ENCODE results near the gene MFSD11. TPM values are rescaled to one million over a fixed set of nuclear protein-coding genes. Genes with fewer than 3 reads are reported as not detected.
A peak's percentile ranks its signal among the peaks of the same experiment; 100 is the strongest.
"Not testable (repeated sequence)": the region's sequence is repeated elsewhere in the genome, so short reads cannot be mapped to it uniquely, and the experiment has no call there.

The MFSD11 gene
- total and polyA plus RNA-seq, 4 donors, result 12.0 to 57.5 (median 25.0) TPM

- no peak overlapping the region for H3K9ac ChIP-seq (ENCODE audit: insufficient read depth in 1 of 2, low read length in 2 of 2)
- H3K4me1 ChIP-seq (ENCODE audit: control insufficient read depth in 5 of 5, insufficient read depth in 5 of 5, low read length in 5 of 5), result peaks cover 1 to 9% (median 4%) of the 10 kb centered on the region in 5 donors
- peaks cover 8 to 32% (median 19%) of the 10 kb centered on the region in 4 donors for H3K36me3 ChIP-seq (ENCODE audit: control insufficient read depth in 4 of 4, insufficient read depth in 4 of 4, low read length in 4 of 4)
- DNase-seq (no peak), ATAC-seq (ENCODE audit: insufficient read depth, low FRiP score) (no peak)
- no peaks in the 10 kb centered on the region for H3K9me3 ChIP-seq (ENCODE audit: control insufficient read depth in 4 of 4, insufficient read depth in 3 of 4, low read length in 3 of 4)
- H3K27me3 ChIP-seq (ENCODE audit: control insufficient read depth in 3 of 3, insufficient read depth in 3 of 3, low read length in 2 of 3), result no peaks in the 10 kb centered on the region
- 72 to 94% methylated on average over 2 of the region's 2 CpGs for WGBS, 2 donors
- no peak overlapping the region for H3K27ac ChIP-seq (ENCODE audit: low read depth in 1 of 2, low read length in 1 of 2)
- TF ChIP-seq CTCF (IDR thresholded peaks at IDR 0.05; ENCODE audit: control extremely low read depth, extremely low read depth), result no peak
- no peak overlapping the region for H3K4me3 ChIP-seq
These were observed 6.8 kb downstream of the MFSD11 start for GRCh38 chr17:76744747-76745146.

- H3K27me3 ChIP-seq (ENCODE audit: control insufficient read depth in 3 of 3, insufficient read depth in 3 of 3, low read length in 2 of 3); ATAC-seq (ENCODE audit: insufficient read depth, low FRiP score); H3K4me1 ChIP-seq (ENCODE audit: control insufficient read depth in 5 of 5, insufficient read depth in 5 of 5, low read length in 5 of 5); DNase-seq; H3K4me3 ChIP-seq; H3K27ac ChIP-seq (ENCODE audit: low read depth in 1 of 2, low read length in 1 of 2); H3K9me3 ChIP-seq (ENCODE audit: control insufficient read depth in 4 of 4, insufficient read depth in 3 of 4, low read length in 3 of 4); H3K9ac ChIP-seq (ENCODE audit: insufficient read depth in 1 of 2, low read length in 2 of 2): not testable (repeated sequence)
- peaks cover 8 to 36% (median 19%) of the 10 kb centered on the region in 4 donors for H3K36me3 ChIP-seq (ENCODE audit: control insufficient read depth in 4 of 4, insufficient read depth in 4 of 4, low read length in 4 of 4)
- WGBS, 2 donors, result 93 to 95% methylated on average over 6 of the region's 6 CpGs
These were observed 7.9 kb downstream of the MFSD11 start for GRCh38 chr17:76745785-76746184.

- H3K9me3 ChIP-seq (ENCODE audit: control insufficient read depth in 4 of 4, insufficient read depth in 3 of 4, low read length in 3 of 4), result no peaks in the 10 kb centered on the region
- no peaks in the 10 kb centered on the region for H3K27me3 ChIP-seq (ENCODE audit: control insufficient read depth in 3 of 3, insufficient read depth in 3 of 3, low read length in 2 of 3)
- ATAC-seq (ENCODE audit: insufficient read depth, low FRiP score), result no peak
- H3K36me3 ChIP-seq (ENCODE audit: control insufficient read depth in 4 of 4, insufficient read depth in 4 of 4, low read length in 4 of 4), result peaks cover 7 to 28% (median 18%) of the 10 kb centered on the region in 4 donors
- no peak for TF ChIP-seq CTCF (IDR thresholded peaks at IDR 0.05; ENCODE audit: control extremely low read depth, extremely low read depth)
- 71 to 80% methylated on average over 9 of the region's 9 CpGs for WGBS, 2 donors
- H3K4me1 ChIP-seq (ENCODE audit: control insufficient read depth in 5 of 5, insufficient read depth in 5 of 5, low read length in 5 of 5), result peaks cover 0 to 1% (median 0%) of the 10 kb centered on the region in 5 donors
- H3K27ac ChIP-seq (ENCODE audit: low read depth in 1 of 2, low read length in 1 of 2), result peak overlapping the region; percentile 27 to 78
- no peak overlapping the region for H3K4me3 ChIP-seq
- no peak for DNase-seq
- H3K9ac ChIP-seq (ENCODE audit: insufficient read depth in 1 of 2, low read length in 2 of 2), result no peak overlapping the region
These were observed 9.9 kb downstream of the MFSD11 start for GRCh38 chr17:76747716-76748363.

- Histone ChIP-seq H3K27me3 (ENCODE audit: control insufficient read depth in 3 of 3, insufficient read depth in 3 of 3, low read length in 2 of 3) (no peaks in the 10 kb centered on the region), H3K4me3 (no peak overlapping the region), H3K36me3 (ENCODE audit: control insufficient read depth in 4 of 4, insufficient read depth in 4 of 4, low read length in 4 of 4) (peaks cover 7 to 23% (median 20%) of the 10 kb centered on the region in 4 donors), H3K4me1 (ENCODE audit: control insufficient read depth in 5 of 5, insufficient read depth in 5 of 5, low read length in 5 of 5) (peaks cover 0 to 2% (median 0%) of the 10 kb centered on the region in 5 donors), H3K27ac (ENCODE audit: low read depth in 1 of 2, low read length in 1 of 2) (peak overlapping the region in 1 of 2 donors; percentile 78), H3K9me3 (ENCODE audit: control insufficient read depth in 4 of 4, insufficient read depth in 3 of 4, low read length in 3 of 4) (no peaks in the 10 kb centered on the region), H3K9ac (ENCODE audit: insufficient read depth in 1 of 2, low read length in 2 of 2) (no peak overlapping the region)
- no peak for DNase-seq
- ATAC-seq (ENCODE audit: insufficient read depth, low FRiP score), result no peak
- TF ChIP-seq CTCF (IDR thresholded peaks at IDR 0.05; ENCODE audit: control extremely low read depth, extremely low read depth), result no peak
- WGBS, 2 donors, result 100% methylated on average over 1 of the region's 1 CpG
These were observed 10.7 kb downstream of the MFSD11 start for GRCh38 chr17:76748657-76749056.

Measured in lung (tissue), 12 donors.